KMS-11 (cell line): ENCODE data around the gene PRDM16.

Source experiments
- H2AFZ ChIP-seq: fragments of 200-600 bp; sonication (generic); 2 replicates; pipeline ENCODE4 v1.6.1; 2016; ENCODE audit warnings: antibody characterized with exemption, mixed run types, low read depth
- H3K27ac ChIP-seq: fragments of 200-600 bp; sonication (generic); 2 replicates; pipeline ENCODE4 v1.6.1; 2016; ENCODE audit warnings: mild to moderate bottlenecking, mixed run types
- H3K27me3 ChIP-seq: fragments of 200-600 bp; sonication (generic); 2 replicates; pipeline ENCODE4 v1.6.1; 2017; ENCODE audit warnings: mild to moderate bottlenecking, low read depth, mixed run types, moderate library complexity; ENCODE audit not compliant: insufficient read depth
- H3K36me3 ChIP-seq: fragments of 200-600 bp; sonication (generic); 2 replicates; pipeline ENCODE4 v1.6.1; 2017; ENCODE audit warnings: mild to moderate bottlenecking, mixed run types; ENCODE audit not compliant: insufficient read depth
- H3K4me1 ChIP-seq: fragments of 200-600 bp; sonication (generic); 2 replicates; pipeline ENCODE4 v1.6.1; 2016; ENCODE audit warnings: mild to moderate bottlenecking, low read depth, mixed run types; ENCODE audit not compliant: poor library complexity, severe bottlenecking
- H3K4me2 ChIP-seq: fragments of 200-600 bp; sonication (generic); 2 replicates; pipeline ENCODE4 v1.7.0; 2016; ENCODE audit warnings: mild to moderate bottlenecking, mixed run types
- H3K4me3 ChIP-seq: fragments of 200-600 bp; sonication (generic); IDR thresholded peaks from 2 replicates; pipeline ENCODE4 v1.6.1; 2017; ENCODE audit warnings: low read depth, low read length, mixed read lengths; ENCODE audit not compliant: insufficient read depth
- H3K79me2 ChIP-seq: fragments of 200-600 bp; sonication (generic); 2 replicates; pipeline ENCODE4 v1.6.1; 2016; ENCODE audit warnings: low read depth, mixed run types; ENCODE audit not compliant: insufficient read depth
- H3K9ac ChIP-seq: fragments of 200-600 bp; sonication (generic); 2 replicates; pipeline ENCODE4 v1.6.1; 2016; ENCODE audit warnings: mild to moderate bottlenecking, mixed run types
- H4K20me1 ChIP-seq: fragments of 200-600 bp; sonication (generic); 2 replicates; pipeline ENCODE4 v1.6.1; 2016; ENCODE audit warnings: mild to moderate bottlenecking, mixed run types; ENCODE audit not compliant: insufficient read depth
- CTCF ChIP-seq: fragments of 200-600 bp; sonication (generic); conservative IDR thresholded peaks from 2 replicates; pipeline ENCODE4 v1.6.1; 2017; ENCODE audit warnings: low read depth, mild to moderate bottlenecking, antibody characterized with exemption, low read length, moderate library complexity, mixed read lengths

The PRDM16 gene

GRCh38 chr1:3434406-3435110 lies 365.6 kb downstream of the PRDM16 start:
- Histone ChIP-seq H3K4me1 (no peaks in the 10 kb centered on the region), H3K27ac (no peak overlapping the region), H4K20me1 (no peaks in the 10 kb centered on the region), H2AFZ (no peak overlapping the region), H3K9ac (no peak overlapping the region), H3K79me2 (no peaks in the 10 kb centered on the region), H3K4me2 (no peak overlapping the region), H3K27me3 (peaks cover 93% of the 10 kb centered on the region), H3K4me3 (no peak overlapping the region), H3K36me3 (no peaks in the 10 kb centered on the region)
- no peak for TF ChIP-seq CTCF

- H3K4me1 ChIP-seq, result no peaks in the 10 kb centered on the region
- TF ChIP-seq CTCF, result no peak
- peaks cover 87% of the 10 kb centered on the region for H3K27me3 ChIP-seq
- no peak overlapping the region for H2AFZ ChIP-seq
- H4K20me1 ChIP-seq, result no peaks in the 10 kb centered on the region
- no peak overlapping the region for H3K4me3 ChIP-seq
- H3K36me3 ChIP-seq, result no peaks in the 10 kb centered on the region
- no peak overlapping the region for H3K9ac ChIP-seq
- no peaks in the 10 kb centered on the region for H3K79me2 ChIP-seq
- no peak overlapping the region for H3K27ac ChIP-seq
- no peak overlapping the region for H3K4me2 ChIP-seq
Measured at GRCh38 chr1:3435666-3436065, 366.7 kb downstream of the PRDM16 start.

GRCh38 chr1:3436451-3436850 lies 367.4 kb downstream of the PRDM16 start:
- Histone ChIP-seq H3K27ac (no peak overlapping the region), H3K27me3 (peaks cover 90% of the 10 kb centered on the region), H3K36me3 (no peaks in the 10 kb centered on the region), H3K4me2 (no peak overlapping the region), H3K79me2 (no peaks in the 10 kb centered on the region), H3K9ac (no peak overlapping the region), H4K20me1 (no peaks in the 10 kb centered on the region), H2AFZ (no peak overlapping the region), H3K4me1 (no peaks in the 10 kb centered on the region), H3K4me3 (no peak overlapping the region)
- no peak for TF ChIP-seq CTCF

- Histone ChIP-seq H2AFZ (no peak overlapping the region), H3K9ac (no peak overlapping the region), H3K79me2 (no peaks in the 10 kb centered on the region), H3K4me2 (no peak overlapping the region), H4K20me1 (no peaks in the 10 kb centered on the region), H3K4me3 (no peak overlapping the region), H3K27ac (no peak overlapping the region), H3K27me3 (peaks cover 90% of the 10 kb centered on the region), H3K36me3 (no peaks in the 10 kb centered on the region), H3K4me1 (no peaks in the 10 kb centered on the region)
- TF ChIP-seq CTCF, result no peak
Measured at GRCh38 chr1:3436901-3437300, 367.9 kb downstream of the PRDM16 start.
